ENCODE data around the gene ZNF488.
A peak's percentile ranks its signal among the peaks of the same experiment; 100 is the strongest.

ZNF488 gene

DNA sequence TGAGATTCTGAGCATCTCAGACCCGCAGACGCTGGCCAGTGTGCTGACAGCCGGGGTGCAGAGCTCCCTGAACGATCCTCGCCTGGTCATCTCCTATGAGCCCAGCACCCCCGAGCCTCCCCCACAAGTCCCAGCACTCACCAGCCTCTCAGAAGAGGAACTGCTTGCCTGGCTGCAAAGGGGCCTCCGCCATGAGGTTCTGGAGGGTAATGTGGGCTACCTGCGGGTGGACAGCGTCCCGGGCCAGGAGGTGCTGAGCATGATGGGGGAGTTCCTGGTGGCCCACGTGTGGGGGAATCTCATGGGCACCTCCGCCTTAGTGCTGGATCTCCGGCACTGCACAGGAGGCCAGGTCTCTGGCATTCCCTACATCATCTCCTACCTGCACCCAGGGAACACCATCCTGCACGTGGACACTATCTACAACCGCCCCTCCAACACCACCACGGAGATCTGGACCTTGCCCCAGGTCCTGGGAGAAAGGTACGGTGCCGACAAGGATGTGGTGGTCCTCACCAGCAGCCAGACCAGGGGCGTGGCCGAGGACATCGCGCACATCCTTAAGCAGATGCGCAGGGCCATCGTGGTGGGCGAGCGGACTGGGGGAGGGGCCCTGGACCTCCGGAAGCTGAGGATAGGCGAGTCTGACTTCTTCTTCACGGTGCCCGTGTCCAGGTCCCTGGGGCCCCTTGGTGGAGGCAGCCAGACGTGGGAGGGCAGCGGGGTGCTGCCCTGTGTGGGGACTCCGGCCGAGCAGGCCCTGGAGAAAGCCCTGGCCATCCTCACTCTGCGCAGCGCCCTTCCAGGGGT lies 35.2 kb downstream of the ZNF488 start:
- DNase-seq (ENCODE audit: low spot score) = no peak

DNA sequence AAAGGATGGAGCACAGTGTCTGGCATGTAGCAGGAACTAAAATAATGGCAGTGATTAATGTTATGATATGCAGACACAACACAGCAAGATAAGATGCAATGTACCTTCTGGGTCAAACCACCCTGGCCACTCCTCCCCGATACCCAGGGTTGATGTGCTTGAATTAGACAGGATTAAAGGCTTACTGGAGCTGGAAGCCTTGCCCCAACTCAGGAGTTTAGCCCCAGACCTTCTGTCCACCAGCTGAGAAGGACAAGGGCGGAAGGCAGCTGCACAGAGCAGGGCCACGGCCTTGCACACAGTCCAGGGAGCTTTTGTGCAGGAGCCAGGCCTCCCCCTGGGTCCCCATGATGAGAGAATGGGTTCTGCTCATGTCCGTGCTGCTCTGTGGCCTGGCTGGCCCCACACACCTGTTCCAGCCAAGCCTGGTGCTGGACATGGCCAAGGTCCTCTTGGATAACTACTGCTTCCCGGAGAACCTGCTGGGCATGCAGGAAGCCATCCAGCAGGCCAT lies 35.9 kb downstream of the ZNF488 start, which contains the start of gene RBP3:
Gene RBP3 (plus strand): TSS at position 226 of the 514 bp plus-strand sequence. CDS start 122 bp downstream, at position 348.
- DNase-seq (ENCODE audit: low spot score) = no peak

DNA sequence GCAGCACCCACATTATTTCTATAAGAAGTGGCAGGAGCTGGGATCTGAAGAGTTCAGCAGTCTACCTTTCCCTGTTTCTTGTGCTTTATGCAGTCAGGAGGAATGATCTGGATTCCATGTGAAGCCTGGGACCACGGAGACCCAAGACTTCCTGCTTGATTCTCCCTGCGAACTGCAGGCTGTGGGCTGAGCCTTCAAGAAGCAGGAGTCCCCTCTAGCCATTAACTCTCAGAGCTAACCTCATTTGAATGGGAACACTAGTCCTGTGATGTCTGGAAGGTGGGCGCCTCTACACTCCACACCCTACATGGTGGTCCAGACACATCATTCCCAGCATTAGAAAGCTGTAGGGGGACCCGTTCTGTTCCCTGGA lies 36.8 kb downstream of the ZNF488 start:
- no peak for DNase-seq (ENCODE audit: low spot score)

GRCh38 chr10:47346581-47347302 lies 37.4 kb downstream of the ZNF488 start:
- no peak for DNase-seq (ENCODE audit: low spot score)

DNA sequence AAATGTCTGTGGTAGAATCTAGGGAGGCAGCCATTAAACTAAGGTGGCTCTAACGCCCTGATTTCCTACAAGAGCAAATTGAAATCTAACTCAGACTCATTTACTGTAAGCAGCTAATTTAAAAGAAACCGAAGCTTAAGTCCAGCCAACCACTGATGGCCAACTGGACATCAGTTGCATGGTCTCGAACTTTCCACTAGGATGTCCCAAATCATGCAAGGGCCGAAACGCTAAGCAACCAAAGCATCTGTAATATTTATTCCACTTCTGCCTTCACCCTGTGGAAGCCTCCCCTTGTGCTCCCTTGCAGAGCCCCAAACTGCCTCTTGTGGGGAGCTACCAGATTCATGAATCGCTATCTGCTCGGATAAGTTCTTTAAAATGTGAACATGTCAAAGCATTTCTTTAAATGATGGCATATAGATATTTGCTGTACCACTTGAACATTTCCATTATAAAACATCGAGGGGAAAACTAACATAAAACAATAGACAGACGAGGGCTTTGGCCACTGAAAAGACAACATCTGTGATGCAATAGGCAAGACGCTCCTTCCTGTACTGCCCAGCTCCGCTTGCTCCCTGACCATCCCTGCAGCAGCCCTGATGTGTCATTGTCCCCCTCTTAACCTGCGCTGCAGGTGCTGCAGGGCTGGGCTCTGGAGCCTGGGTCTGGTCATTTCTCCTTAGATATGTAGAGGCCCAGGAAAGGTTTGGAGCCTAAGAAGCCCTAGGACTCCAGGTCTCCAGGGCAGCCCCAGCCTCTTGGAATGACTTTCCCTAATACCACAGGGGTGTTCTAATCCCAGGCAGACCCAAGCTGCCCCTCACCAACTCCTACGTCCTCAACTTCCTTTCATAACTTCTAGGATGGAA lies 38.9 kb downstream of the ZNF488 start:
- DNase-seq (ENCODE audit: low spot score) = no peak

DNA sequence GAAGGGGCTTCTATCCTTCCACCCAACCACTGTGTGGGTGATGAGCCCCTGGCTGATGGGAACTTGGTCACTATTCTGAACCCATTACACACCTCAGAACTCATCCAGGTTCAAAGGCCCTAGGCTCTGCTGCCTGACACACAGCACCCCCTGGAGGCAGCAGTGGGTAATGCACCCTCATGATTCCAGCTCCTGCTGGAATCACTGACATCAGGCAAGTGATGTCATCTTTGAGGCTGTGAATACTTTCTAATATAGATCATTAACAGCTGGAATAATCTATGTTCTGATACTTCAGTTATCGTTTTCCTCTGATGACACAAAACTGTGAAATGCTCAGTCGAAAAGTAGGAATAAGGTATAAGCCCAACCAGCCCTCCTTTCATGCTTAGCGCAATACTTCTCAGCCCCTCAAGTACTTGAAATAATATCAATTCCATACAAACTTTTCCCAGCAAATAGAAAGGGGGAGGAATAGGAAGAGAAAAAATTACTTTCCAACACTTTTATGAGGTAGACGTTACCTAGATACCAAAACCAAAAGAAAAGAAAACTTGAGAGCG lies 43.4 kb downstream of the ZNF488 start:
- DNase-seq (ENCODE audit: low spot score) = peak; percentile 21

GRCh38 chr10:47339759-47340607 lies 44.1 kb downstream of the ZNF488 start:
- no peak for DNase-seq (ENCODE audit: low spot score)

DNA sequence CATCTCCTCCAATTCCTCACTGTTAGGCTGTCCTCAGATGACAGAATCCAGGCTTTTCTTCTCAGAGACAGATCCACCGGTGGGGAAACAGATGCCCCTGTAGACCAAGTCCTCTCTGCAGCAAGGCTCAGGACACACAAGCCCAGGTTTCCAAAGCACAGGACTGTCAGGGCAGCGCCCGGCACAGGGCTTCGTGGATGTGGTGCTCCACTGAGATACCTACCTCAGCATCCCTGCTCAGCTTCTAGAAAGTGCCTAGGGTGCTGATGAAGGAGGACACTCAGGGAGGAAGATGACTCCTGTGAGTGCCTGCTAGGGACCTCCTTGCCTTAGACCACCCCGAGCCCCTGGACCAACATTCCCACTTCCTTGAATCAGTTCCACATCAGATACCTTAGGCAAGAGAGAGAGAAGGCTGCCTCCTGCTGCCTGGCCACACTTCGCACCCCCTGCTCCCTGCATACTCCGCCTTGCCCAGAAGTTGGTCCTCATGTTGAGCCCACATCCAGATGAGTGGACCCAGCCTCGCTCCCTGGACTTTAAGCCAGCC lies 44.8 kb downstream of the ZNF488 start:
- no peak for DNase-seq (ENCODE audit: low spot score)

GRCh38 chr10:47337310-47337709 lies 46.8 kb downstream of the ZNF488 start:
- no peak for DNase-seq (ENCODE audit: low spot score)

GRCh38 chr10:47336387-47337134 lies 47.5 kb downstream of the ZNF488 start:
- no peak for DNase-seq (ENCODE audit: low spot score)

- no peak for DNase-seq (ENCODE audit: low spot score)
Measured at GRCh38 chr10:47335906-47336305, 48.2 kb downstream of the ZNF488 start.

DNA sequence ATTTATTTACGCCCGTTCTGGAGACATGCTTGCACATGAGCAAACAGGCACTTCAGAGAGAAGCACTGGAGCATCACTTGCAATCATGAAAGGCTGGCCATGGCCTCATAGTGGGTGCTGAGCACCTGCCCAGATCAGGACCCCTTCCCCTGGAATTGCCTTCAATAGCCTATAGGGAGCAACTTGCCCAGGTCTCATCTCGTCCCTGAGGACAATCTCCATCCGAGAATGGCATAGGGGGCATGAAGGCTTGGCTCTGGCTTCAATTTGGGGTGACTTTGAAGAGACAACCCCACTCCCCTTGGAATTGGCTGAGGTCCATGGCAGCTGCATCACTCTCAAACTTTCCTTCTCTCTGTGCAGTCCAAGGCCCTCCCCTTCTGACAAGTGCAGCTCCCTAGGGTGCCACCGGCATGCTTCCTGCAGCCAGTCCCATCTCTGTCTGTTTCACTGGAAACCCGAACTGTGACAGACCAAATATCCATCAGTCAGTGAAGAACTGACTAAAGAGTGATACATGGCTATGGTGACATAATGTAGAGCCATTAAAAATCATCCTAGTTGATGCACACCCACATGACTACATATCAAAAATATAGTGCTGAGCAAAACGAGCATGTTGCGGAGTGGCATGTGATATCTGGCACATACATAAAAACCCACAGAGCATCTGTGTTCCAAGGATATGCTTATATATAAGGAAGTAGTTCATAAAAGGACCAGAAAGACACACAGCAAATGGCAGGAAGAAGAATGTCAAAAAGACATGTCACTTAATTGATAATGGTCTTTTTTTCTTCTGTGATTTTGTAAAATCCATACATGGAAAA lies 49.4 kb downstream of the ZNF488 start:
- no peak for DNase-seq (ENCODE audit: low spot score)

- no peak for DNase-seq (ENCODE audit: low spot score)
Measured at GRCh38 chr10:47333532-47333931, 50.6 kb downstream of the ZNF488 start.

DNA sequence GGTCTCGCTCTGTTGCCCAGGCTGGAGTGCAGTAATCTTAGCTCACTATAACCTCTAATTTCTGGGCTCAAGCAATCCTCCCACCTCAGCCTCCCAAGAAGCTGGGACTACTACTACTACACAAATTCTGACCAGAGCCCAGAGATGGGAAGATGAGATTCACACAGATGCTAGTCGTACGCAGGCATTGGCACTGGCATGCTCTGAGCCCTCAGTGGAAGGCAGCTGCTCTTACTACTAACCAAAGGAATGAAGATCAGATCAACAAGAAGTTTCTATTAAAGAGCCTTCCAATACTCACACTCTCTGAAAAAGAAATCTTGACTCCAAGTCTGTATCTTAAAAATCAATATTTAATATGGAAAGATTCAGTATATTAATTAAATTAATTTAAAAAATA lies 51.1 kb downstream of the ZNF488 start:
- DNase-seq (ENCODE audit: low spot score) = no peak

DNA sequence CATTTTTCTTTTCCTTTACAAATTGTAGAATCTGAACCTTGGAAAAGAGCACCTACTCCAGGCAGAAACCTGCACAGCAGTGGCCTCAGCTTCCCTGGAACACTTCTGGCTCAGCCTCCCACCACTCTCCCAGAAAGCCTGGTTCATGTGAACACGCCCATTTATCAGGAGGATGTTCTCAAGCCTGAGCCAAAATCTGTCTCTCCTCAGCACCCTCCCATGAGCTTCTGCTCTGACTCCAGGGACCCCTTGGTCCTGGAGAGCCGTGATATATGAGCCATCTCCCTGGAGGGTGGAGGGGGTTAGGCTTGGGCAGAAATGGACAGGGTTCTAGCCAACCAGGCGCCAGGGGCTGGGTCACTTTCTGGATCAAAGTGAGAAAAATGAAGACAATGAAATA lies 51.7 kb downstream of the ZNF488 start:
- DNase-seq (ENCODE audit: low spot score) = no peak

- no peak for DNase-seq (ENCODE audit: low spot score)
Measured at GRCh38 chr10:47331954-47332353, 52.1 kb downstream of the ZNF488 start.

GRCh38 chr10:47331491-47331890 lies 52.6 kb downstream of the ZNF488 start:
- DNase-seq (ENCODE audit: low spot score) = no peak

- DNase-seq (ENCODE audit: low spot score) = no peak
Measured at GRCh38 chr10:47330804-47331203, 53.3 kb downstream of the ZNF488 start.

DNA sequence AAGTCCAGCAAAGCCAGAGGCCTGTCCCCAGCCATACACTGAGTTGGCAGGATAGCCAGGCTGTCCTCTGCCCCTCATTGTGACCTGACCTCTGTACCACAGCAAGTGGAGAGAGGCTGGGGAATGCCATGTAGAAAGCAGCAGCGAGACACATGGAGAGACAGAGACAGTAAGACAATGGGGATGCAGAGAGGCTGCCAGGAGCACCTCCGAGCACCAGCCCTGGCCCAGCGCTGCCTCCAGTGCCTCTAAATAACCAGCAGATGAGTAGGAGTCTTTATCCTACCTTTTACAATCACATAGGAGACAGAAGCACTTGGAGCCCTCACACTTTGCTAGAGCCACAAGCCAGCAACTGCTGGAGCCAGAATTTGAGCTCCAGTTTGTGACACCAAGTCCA lies 53.7 kb downstream of the ZNF488 start:
- DNase-seq (ENCODE audit: low spot score) = no peak

All from globus pallidus (tissue), 1 donor.